Transverse colon (tissue), 4 donors: Measurements from ENCODE around the gene SGO1. TPM values are rescaled to one million over a fixed set of nuclear protein-coding genes. Genes with fewer than 3 reads are reported as not detected.
A peak's percentile ranks its signal among the peaks of the same experiment; 100 is the strongest.
"Not testable (repeated sequence)": the region's sequence is repeated elsewhere in the genome, so short reads cannot be mapped to it uniquely, and the experiment has no call there.

Experiments used
- DNase-seq: peaks from one replicate; pipeline ENCODE4 v3.0.0-alpha.2; 2019
- H3K27ac ChIP-seq, 4 donors: fragments of 200-600 bp; sonication (generic); 2 replicates each; pipeline ENCODE4 v1.5.1; 2016 to 2018; ENCODE audit warnings: inconsistent platforms in 4 of 4
- H3K27me3 ChIP-seq: fragments of 200-600 bp; sonication (generic); 2 replicates; pipeline ENCODE4 v1.5.1; 2017; ENCODE audit warnings: inconsistent platforms
- H3K36me3 ChIP-seq, 4 donors: fragments of 200-600 bp; sonication (generic); 2 replicates each; pipeline ENCODE4 v1.5.1; 2017 to 2019; ENCODE audit warnings: inconsistent platforms in 4 of 4
- H3K4me1 ChIP-seq, 4 donors: fragments of 200-600 bp; sonication (generic); 2 replicates each; pipeline ENCODE4 v1.5.1; 2017 to 2020; ENCODE audit warnings: inconsistent platforms in 4 of 4
- H3K4me3 ChIP-seq, 4 donors: fragments of 200-600 bp; sonication (generic); 1 replicate in 1 of 4; 2 replicates in 3 of 4; pipeline versions ENCODE4 v1.5.1 to v1.6.1; 2017 to 2019; ENCODE audit warnings: inconsistent platforms in 4 of 4
- H3K9me3 ChIP-seq, 2 donors: fragments of 200-600 bp; sonication (generic); 2 replicates each; pipeline ENCODE4 v1.5.1; 2017 to 2019; ENCODE audit warnings: inconsistent platforms in 2 of 2
- EP300 ChIP-seq: sonication (generic); formaldehyde crosslinking; IDR thresholded peaks from one replicate; pipeline ENCODE4 v1.6.1; 2017; ENCODE audit warnings: antibody characterized with exemption, low read depth
- POLR2A ChIP-seq: fragments of 450-650 bp; IDR thresholded peaks from one replicate; pipeline ENCODE4 v1.6.1; 2016; ENCODE audit warnings: antibody characterized with exemption, mild to moderate bottlenecking, moderate library complexity
- POLR2AphosphoS5 ChIP-seq, 3 donors: sonication (generic); formaldehyde crosslinking; IDR thresholded peaks; one replicate each; pipeline ENCODE4 v1.6.1; 2016; ENCODE audit warnings: antibody characterized with exemption in 3 of 3
- WGBS, 2 donors: methylation state at CpG; one replicate each; pipeline ENCODE4 v1.1.5; 2018; ENCODE audit warnings: low coverage in 1 of 2; 5-methylcytosine and 5-hydroxymethylcytosine counted together
- in situ Hi-C, 4 donors: fragments of 200-750 bp; cut with MboI; loops; one replicate each; pipeline versions ENCODE4 v1.15.0 to v1.15.1; 2017; ENCODE audit warnings: low sequenced_read_pairs in 3 of 4, low pct_ligation_motif_present in 1 of 4, low pct_unique_long_range_greater_than_20kb in 1 of 4
- intact Hi-C: fragments of 100-400 bp; cut with DNase I; formaldehyde crosslinking; loops from one replicate; pipeline ENCODE4 v1.15.1; 2023; ENCODE audit warnings: low total_unique reads
- total RNA-seq, 4 donors: library from RNA; depleted of rRNA; stranded (reverse); fragments of >200 nt; gene quantifications; one replicate each; pipeline ENCODE4 v1.1.0, GENCODE V29; 2016
- TF ChIP-seq, protein P1 (sequence below), 5 experiments: fragments of 200-600 bp in 3 of 5; fragments of 450-650 bp in 2 of 5; sonication (generic) in 3 of 5; IDR thresholded peaks; 1 replicate in 2 of 5; 2 replicates in 3 of 5; pipeline ENCODE4 v1.5.1; 2016 to 2017; ENCODE audit warnings: antibody characterized with exemption in 5 of 5, inconsistent platforms in 3 of 5, mild to moderate bottlenecking in 2 of 5, moderate library complexity in 1 of 5

The SGO1 gene
- total RNA-seq, 4 donors from 2014 or later = 0.79 to 26.5 (median 0.96) TPM; not detected in 1

DNA sequence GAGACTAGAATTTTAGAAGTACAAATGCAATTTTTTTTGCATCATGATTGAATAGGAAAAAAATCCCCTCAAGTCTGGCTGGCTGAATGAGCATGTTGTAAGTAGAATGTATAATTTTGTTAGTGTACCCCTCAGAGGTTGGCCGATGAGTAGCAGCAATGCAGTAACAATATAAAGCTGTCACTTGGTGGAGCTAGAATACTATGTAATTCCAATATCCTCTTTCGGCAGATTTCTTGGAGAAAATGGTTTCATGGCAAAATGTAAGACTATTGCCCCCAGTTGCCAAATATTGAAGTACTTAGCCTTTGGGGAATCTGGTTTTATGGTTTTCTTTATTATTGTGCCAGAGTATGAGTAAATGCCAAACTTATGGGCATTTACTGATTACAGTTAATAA, 39.8 kb upstream of the SGO1 start:
- TF ChIP-seq EP300 (no peak), POLR2AphosphoS5 (IDR thresholded peaks at IDR 0.05) (no peak), POLR2A (no peak)
- TF ChIP-seq, protein P1, sequence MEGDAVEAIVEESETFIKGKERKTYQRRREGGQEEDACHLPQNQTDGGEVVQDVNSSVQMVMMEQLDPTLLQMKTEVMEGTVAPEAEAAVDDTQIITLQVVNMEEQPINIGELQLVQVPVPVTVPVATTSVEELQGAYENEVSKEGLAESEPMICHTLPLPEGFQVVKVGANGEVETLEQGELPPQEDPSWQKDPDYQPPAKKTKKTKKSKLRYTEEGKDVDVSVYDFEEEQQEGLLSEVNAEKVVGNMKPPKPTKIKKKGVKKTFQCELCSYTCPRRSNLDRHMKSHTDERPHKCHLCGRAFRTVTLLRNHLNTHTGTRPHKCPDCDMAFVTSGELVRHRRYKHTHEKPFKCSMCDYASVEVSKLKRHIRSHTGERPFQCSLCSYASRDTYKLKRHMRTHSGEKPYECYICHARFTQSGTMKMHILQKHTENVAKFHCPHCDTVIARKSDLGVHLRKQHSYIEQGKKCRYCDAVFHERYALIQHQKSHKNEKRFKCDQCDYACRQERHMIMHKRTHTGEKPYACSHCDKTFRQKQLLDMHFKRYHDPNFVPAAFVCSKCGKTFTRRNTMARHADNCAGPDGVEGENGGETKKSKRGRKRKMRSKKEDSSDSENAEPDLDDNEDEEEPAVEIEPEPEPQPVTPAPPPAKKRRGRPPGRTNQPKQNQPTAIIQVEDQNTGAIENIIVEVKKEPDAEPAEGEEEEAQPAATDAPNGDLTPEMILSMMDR (IDR thresholded peaks at IDR 0.05) = peak in 1 of 5 experiments; percentile 16
- no peaks in the 10 kb centered on the region for H3K4me1 ChIP-seq
- DNase-seq = no peak
- H3K27ac ChIP-seq = no peak overlapping the region
- intact Hi-C loops (no loop called here), in situ Hi-C loops (no loop called here)
- no peaks in the 10 kb centered on the region for H3K36me3 ChIP-seq
- 17 to 34% methylated on average over 1 to 2 of the region's 2 CpGs for WGBS, 2 donors
- no peaks in the 10 kb centered on the region for H3K27me3 ChIP-seq
- H3K4me3 ChIP-seq = no peak overlapping the region
- H3K9me3 ChIP-seq = no peaks in the 10 kb centered on the region

DNA sequence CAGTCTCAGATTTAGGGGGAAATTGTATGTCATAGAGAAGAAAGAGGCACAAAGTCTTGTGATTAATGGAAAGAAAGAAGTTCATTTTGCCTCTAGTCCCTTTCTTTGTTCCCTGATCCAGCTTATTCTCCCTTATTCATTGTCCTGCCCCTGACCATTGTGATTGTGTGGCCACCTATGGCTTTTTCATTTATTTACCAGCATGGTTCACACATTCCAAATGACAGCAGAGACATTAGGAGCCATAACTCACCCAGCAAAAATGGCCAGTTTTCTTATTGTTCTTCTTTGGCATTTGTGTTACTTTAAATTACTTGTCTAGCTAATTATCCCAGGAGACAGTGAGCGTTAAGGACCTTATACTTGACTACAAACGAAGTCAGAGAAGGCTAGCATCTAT, 36.3 kb upstream of the SGO1 start:
- Histone ChIP-seq H3K4me3 (no peak overlapping the region), H3K36me3 (no peaks in the 10 kb centered on the region), H3K9me3 (no peaks in the 10 kb centered on the region), H3K27me3 (no peaks in the 10 kb centered on the region), H3K4me1 (no peaks in the 10 kb centered on the region), H3K27ac (no peak overlapping the region)
- intact Hi-C loops = no loop called here
- no peak for DNase-seq
- whole genome bisulfite sequencing, 2 donors = 73 to 74% methylated on average over 2 of the region's 2 CpGs
- in situ Hi-C loops = no loop called here
- TF ChIP-seq POLR2A (no peak), POLR2AphosphoS5 (IDR thresholded peaks at IDR 0.05) (no peak), EP300 (no peak)
- TF ChIP-seq, protein P1 (IDR thresholded peaks at IDR 0.05) = no peak

DNA sequence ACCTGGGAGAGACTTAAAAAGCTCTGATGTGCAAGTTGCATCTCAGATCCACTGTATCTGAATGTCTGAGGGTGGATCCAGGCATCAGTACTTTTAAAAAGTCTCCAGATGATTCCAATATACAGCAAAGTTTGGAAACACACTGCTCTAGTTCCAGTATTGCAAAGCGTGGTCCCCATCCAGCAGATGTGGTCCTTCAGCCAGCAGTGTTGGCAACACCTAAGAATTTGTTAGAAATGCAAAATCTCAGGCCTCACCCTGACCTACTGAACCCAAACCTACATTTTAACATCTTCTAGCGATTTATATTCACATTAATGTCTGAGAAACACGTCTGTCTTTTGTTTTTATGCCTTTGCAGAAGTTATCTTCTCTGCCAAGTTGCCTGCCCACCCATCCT, 32.2 kb upstream of the SGO1 start:
- H3K27ac ChIP-seq = no peak overlapping the region
- 52 to 63% methylated on average over 1 to 3 of the region's 3 CpGs for WGBS, 2 donors
- in situ Hi-C loops = no loop called here

DNA sequence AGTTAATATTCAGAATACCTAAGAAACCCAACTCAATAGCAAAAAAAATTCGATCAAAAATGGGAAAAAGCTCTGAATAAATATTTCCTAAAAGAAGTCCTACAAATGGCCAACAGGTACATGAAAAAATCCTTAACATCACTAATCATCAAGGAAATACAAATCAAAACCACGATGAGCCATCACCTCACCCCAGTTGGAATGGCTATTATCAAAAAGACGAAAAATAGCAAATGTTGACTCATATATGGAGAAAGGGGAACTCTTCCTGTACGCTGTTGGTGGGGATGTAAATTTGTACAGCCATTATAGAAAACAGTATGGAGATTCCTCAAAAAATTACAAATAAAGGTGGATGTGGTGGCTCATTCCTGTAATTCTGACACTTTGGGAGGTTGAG, 29.6 kb upstream of the SGO1 start:
- in situ Hi-C loops (no loop called here), intact Hi-C loops (no loop called here)
- Histone ChIP-seq H3K27ac (no peak overlapping the region), H3K4me1 (no peaks in the 10 kb centered on the region), H3K4me3 (no peak overlapping the region), H3K9me3 (no peaks in the 10 kb centered on the region), H3K36me3 (no peaks in the 10 kb centered on the region), H3K27me3 (no peaks in the 10 kb centered on the region)
- WGBS, 2 donors = 83% methylated on average over 4 of the region's 4 CpGs
- no peak for DNase-seq
- TF ChIP-seq, protein P1 (IDR thresholded peaks at IDR 0.05) = no peak
- no peak for TF ChIP-seq POLR2AphosphoS5 (IDR thresholded peaks at IDR 0.05)
- no peak for TF ChIP-seq EP300
- no peak for TF ChIP-seq POLR2A

More for the DNA sequence above, 32.2 kb upstream of the SGO1 start:
- DNase-seq = no peak
- H3K36me3 ChIP-seq = no peaks in the 10 kb centered on the region
- TF ChIP-seq EP300 (no peak), POLR2AphosphoS5 (IDR thresholded peaks at IDR 0.05) (no peak)
- TF ChIP-seq, protein P1 (IDR thresholded peaks at IDR 0.05) = no peak
- no peaks in the 10 kb centered on the region for H3K27me3 ChIP-seq
- H3K4me3 ChIP-seq = no peak overlapping the region
- no peaks in the 10 kb centered on the region for H3K9me3 ChIP-seq
- intact Hi-C loops = no loop called here
- H3K4me1 ChIP-seq = no peaks in the 10 kb centered on the region

DNA sequence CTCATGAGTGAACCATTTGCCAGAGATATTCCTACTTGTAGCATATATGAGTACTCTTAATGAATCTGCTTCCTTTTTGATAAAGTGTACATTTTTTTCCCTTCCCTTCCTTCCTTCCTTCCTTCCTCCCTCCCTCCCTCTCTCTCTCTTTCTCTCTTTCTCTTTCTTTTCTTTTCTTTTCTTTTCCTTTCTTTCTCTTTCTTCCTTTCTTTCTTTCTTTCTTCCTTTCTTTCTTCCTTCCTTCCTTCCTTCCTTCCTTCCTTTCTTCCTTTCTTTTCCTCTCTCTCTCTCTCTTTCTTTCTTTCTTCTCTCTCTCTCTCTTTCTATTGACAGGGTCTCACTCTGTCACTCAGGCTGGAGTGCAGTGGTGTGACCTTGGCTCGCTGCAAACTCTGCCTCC, 27.5 kb upstream of the SGO1 start:
- H3K36me3 ChIP-seq, DNase-seq, intact Hi-C loops, H3K27me3 ChIP-seq, H3K4me1 ChIP-seq, H3K9me3 ChIP-seq, H3K4me3 ChIP-seq, in situ Hi-C loops, H3K27ac ChIP-seq: not testable (repeated sequence)
- WGBS, 2 donors = 94 to 100% methylated on average over 1 of the region's 1 CpG

DNA sequence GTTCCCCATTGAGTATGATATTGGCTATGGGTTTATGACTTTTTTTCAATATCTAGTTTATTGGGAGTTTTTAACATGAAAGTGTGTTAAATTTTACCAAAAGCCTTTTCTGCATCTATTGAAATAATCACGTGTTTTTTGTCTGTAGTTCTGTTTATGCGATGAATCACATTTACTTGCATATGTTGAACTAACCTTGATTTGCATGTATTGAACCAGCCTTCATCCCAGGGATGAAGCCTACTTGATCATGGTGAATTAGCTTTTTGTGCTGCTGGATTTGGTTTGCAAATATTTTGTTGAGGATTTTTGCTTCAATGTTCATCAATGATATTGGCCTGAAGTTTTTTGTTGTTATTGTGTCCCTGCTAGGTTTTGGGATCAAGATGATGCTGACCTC, 21.9 kb upstream of the SGO1 start:
- DNase-seq, H3K27me3 ChIP-seq, H3K4me1 ChIP-seq, H3K9me3 ChIP-seq, H3K36me3 ChIP-seq, H3K27ac ChIP-seq, H3K4me3 ChIP-seq, in situ Hi-C loops, intact Hi-C loops: not testable (repeated sequence)
- WGBS, 2 donors = 92% methylated on average over 2 of the region's 2 CpGs

DNA sequence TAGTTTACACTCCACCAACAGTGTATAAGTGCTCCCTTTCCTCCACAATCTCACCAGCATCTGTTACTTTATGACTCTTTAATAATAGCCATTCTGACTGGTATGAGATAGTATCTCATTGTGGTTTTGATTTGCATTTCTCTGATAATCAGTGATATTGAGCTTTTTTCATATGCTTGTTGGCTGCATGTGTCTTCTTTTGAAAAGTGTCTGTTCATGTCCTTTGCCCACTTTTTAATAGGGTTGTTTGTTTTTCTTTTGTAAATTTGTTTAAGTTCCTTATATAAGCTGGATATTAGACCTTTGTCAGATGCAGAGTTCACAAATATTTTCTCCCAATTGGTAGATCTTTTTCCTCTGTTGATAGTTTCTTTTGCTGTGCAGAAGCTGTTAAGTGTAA, 19.9 kb upstream of the SGO1 start:
- in situ Hi-C loops, intact Hi-C loops, H3K9me3 ChIP-seq, H3K4me3 ChIP-seq, H3K4me1 ChIP-seq, H3K27me3 ChIP-seq, DNase-seq, H3K36me3 ChIP-seq, H3K27ac ChIP-seq: not testable (repeated sequence)
